ENCODE data around the gene AGBL4. TPM values are rescaled to one million over a fixed set of nuclear protein-coding genes. Genes with fewer than 3 reads are reported as not detected.

Gene AGBL4
- total and polyA plus RNA-seq, 9 of the 15 experiments (the other 6 are each of a cell fraction or from before 2014, with no cell fraction given), result 0.11 TPM; not detected in 7

GRCh38 chr1:48668339-48668738, 1355.4 kb downstream of the AGBL4 start:
- H2AFZ ChIP-seq (ENCODE audit: low read depth, low read length), result no peak overlapping the region
- TF ChIP-seq CCAR2 (IDR thresholded peaks at IDR 0.05; ENCODE audit: low read depth, low read length) (no peak), SNRNP70 (optimal IDR thresholded peaks at IDR 0.05; ENCODE audit: low read depth, low read length) (no peak), ZNF174 (CRISPR knock-in tag; IDR thresholded peaks at IDR 0.05) (no peak), ZNF766 (CRISPR knock-in tag; conservative IDR thresholded peaks at IDR 0.05) (no peak), MYBL2 (IDR thresholded peaks at IDR 0.05; ENCODE audit: low read depth) (no peak), MYBL2 (CRISPR knock-in tag; IDR thresholded peaks at IDR 0.05; ENCODE audit: borderline replicate concordance) (no peak), ASH1L (IDR thresholded peaks at IDR 0.05; ENCODE audit: borderline replicate concordance, low read depth, partially characterized antibody) (no peak), ZNF124 (CRISPR knock-in tag; IDR thresholded peaks at IDR 0.05) (no peak), POLR2B (IDR thresholded peaks at IDR 0.05; ENCODE audit: low read depth, partially characterized antibody) (no peak), MBD2 (IDR thresholded peaks at IDR 0.05; ENCODE audit: borderline replicate concordance, low read depth) (no peak), ESRRB (CRISPR knock-in tag; IDR thresholded peaks at IDR 0.05; ENCODE audit: borderline replicate concordance) (no peak), ZNF354B (CRISPR knock-in tag; IDR thresholded peaks at IDR 0.05) (no peak), PRPF4 (IDR thresholded peaks at IDR 0.05; ENCODE audit: insufficient read depth, low read depth, low read length, poor library complexity, severe bottlenecking) (no peak)
- TF ChIP-seq, protein P1, sequence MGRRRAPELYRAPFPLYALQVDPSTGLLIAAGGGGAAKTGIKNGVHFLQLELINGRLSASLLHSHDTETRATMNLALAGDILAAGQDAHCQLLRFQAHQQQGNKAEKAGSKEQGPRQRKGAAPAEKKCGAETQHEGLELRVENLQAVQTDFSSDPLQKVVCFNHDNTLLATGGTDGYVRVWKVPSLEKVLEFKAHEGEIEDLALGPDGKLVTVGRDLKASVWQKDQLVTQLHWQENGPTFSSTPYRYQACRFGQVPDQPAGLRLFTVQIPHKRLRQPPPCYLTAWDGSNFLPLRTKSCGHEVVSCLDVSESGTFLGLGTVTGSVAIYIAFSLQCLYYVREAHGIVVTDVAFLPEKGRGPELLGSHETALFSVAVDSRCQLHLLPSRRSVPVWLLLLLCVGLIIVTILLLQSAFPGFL (CRISPR knock-in tag; IDR thresholded peaks at IDR 0.05), result no peak
- TF ChIP-seq, protein P2, sequence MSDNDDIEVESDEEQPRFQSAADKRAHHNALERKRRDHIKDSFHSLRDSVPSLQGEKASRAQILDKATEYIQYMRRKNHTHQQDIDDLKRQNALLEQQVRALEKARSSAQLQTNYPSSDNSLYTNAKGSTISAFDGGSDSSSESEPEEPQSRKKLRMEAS (CRISPR knock-in tag; IDR thresholded peaks at IDR 0.05), result no peak
- no TSS peak for BruUV-seq (replicated peaks)
- no peak overlapping the region for H3K9ac ChIP-seq (ENCODE audit: insufficient read depth in 1 of 2, low read depth in 2 of 2, low read length in 2 of 2)
- no peak overlapping the region for H3K27ac ChIP-seq (ENCODE audit: extremely low read depth, low read depth, low read length)
- CTCF ChIA-PET (ENCODE audit: low intra/inter-chr PET ratio), result no interaction called here
- H3K79me2 ChIP-seq (ENCODE audit: control insufficient read depth, insufficient read depth, low read length), result no peaks in the 10 kb centered on the region
- WGBS (ENCODE audit: insufficient coverage, low coverage, missing lambda C conversion rate), result 0% methylated on average over 2 of the region's 2 CpGs
- no peaks in the 10 kb centered on the region for H3K36me3 ChIP-seq (ENCODE audit: control insufficient read depth, insufficient read depth, low read length)
- no peaks in the 10 kb centered on the region for H3K9me1 ChIP-seq (ENCODE audit: control insufficient read depth, insufficient read depth, low read length)
- in situ Hi-C loops (cut with MboI) (no loop called here), intact Hi-C loops (cut with micrococcal nuclease) (no loop called here)
- no peak overlapping the region for H3K4me2 ChIP-seq (ENCODE audit: insufficient read depth, low read length)
- no peaks in the 10 kb centered on the region for H3K4me1 ChIP-seq (replicated peaks in 1 of 2; ENCODE audit: control insufficient read depth in 2 of 2, insufficient read depth in 2 of 2, low read length in 2 of 2)
- no peak overlapping the region for H3K4me3 ChIP-seq
- ATAC-seq (no peak), DNase-seq (ENCODE audit: extremely low read depth in 1 of 4, low spot score in 3 of 4) (no peak), FAIRE-seq (no peak)
- H3K27me3 ChIP-seq (ENCODE audit: control insufficient read depth in 2 of 2, insufficient read depth in 2 of 2, low read length in 2 of 2), result no peaks in the 10 kb centered on the region
- POLR2A ChIA-PET, result no interaction called here
- H3K9me3 ChIP-seq (replicated peaks; ENCODE audit: control insufficient read depth, insufficient read depth, low read depth, low read length), result no peaks in the 10 kb centered on the region
- no peaks in the 10 kb centered on the region for H4K20me1 ChIP-seq (replicated peaks; ENCODE audit: control insufficient read depth, insufficient read depth, low read length)
